ENCODE results near the gene LGMN. TPM values are rescaled to one million over a fixed set of nuclear protein-coding genes. Genes with fewer than 3 reads are reported as not detected.
A peak's percentile ranks its signal among the peaks of the same experiment; 100 is the strongest.
"Not testable (repeated sequence)": the region's sequence is repeated elsewhere in the genome, so short reads cannot be mapped to it uniquely, and the experiment has no call there.

The LGMN gene
- total RNA-seq, 1 donor from 2014 or later = 1.1 TPM

DNA sequence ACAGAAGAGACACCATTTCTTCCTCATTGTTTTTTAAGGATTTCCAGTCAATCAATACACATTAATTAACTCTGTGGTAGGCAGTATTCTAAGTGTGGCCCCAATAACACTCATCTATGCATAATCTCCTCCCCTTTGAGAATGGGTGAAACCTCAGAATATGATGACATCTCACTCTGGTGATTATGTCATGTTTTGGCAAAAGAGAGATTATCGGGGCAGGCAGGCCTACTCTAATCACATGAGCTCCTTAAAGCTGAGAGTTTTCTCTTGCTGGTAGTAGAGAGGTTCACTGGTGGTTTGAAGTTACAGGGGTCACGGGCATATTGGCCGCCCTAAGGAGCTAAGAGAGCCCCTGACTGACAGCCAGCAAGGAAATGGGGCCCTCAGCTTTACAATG, 7.1 kb upstream of the LGMN start:
- Mint-ChIP-seq H3K4me1 (ENCODE audit: low read depth) (peaks cover 18% of the 10 kb centered on the region), H3K27me3 (ENCODE audit: low read depth) (peaks cover 38% of the 10 kb centered on the region), H3K27ac (no peak overlapping the region), H3K9me3 (peaks cover 15% of the 10 kb centered on the region), H3K36me3 (ENCODE audit: low read depth) (peaks cover 7% of the 10 kb centered on the region), H3K4me3 (ENCODE audit: low read depth) (no peak overlapping the region)
- no peak for DNase-seq (ENCODE audit: low spot score)
- intact Hi-C loops (cut with micrococcal nuclease) = no loop called here

DNA sequence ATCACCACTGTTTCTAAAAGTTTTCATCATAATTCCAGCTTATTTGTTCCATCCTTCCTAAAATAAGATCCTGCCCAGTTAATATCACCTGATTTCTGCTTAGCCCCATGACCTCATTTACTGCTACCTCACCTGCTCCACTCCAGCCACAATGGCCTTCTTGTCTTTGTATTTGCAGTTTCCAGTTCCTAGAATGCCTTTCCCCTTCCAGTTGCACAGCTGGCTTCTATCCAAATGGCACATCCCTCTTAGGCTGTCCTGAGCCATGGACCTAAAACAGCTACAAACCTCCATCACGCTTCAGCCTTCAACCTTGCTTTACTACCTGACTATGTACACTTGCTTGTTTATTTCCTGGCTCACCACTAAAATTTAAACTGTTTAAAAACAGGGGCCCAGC, 6.5 kb upstream of the LGMN start:
- Mint-ChIP-seq H3K4me3 (ENCODE audit: low read depth) (no peak overlapping the region), H3K36me3 (ENCODE audit: low read depth) (peaks cover 7% of the 10 kb centered on the region), H3K9me3 (peaks cover 15% of the 10 kb centered on the region), H3K4me1 (ENCODE audit: low read depth) (peaks cover 18% of the 10 kb centered on the region), H3K27me3 (ENCODE audit: low read depth) (peaks cover 42% of the 10 kb centered on the region), H3K27ac (no peak overlapping the region)
- DNase-seq (ENCODE audit: low spot score) = no peak
- intact Hi-C loops (cut with micrococcal nuclease) = no loop called here

DNA sequence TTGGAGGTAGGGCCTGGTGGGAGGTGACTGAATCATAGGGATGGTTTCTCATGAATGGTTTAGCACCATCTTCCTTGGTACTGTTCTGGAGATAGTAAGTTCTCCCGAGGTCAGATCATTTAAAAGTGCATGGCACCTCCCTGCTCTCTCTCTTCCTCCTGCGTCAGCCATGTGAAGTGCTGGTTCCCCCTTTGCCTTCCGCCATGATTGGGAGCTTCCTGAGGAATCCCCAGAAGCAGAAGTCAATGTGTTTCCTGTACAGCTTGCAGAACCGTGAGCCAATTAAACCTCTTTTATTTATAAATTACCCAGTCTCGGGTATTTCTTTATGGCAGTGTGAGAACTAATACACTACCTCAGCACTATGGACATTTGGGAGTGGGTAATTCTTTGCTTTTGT, 4.8 kb upstream of the LGMN start:
- Mint-ChIP-seq H3K36me3 (ENCODE audit: low read depth) (peaks cover 3% of the 10 kb centered on the region), H3K9me3 (peaks cover 6% of the 10 kb centered on the region), H3K27ac (no peak overlapping the region), H3K4me1 (ENCODE audit: low read depth) (peaks cover 17% of the 10 kb centered on the region), H3K27me3 (ENCODE audit: low read depth) (peaks cover 54% of the 10 kb centered on the region), H3K4me3 (ENCODE audit: low read depth) (no peak overlapping the region)
- intact Hi-C loops (cut with micrococcal nuclease) = no loop called here
- DNase-seq (ENCODE audit: low spot score) = no peak

DNA sequence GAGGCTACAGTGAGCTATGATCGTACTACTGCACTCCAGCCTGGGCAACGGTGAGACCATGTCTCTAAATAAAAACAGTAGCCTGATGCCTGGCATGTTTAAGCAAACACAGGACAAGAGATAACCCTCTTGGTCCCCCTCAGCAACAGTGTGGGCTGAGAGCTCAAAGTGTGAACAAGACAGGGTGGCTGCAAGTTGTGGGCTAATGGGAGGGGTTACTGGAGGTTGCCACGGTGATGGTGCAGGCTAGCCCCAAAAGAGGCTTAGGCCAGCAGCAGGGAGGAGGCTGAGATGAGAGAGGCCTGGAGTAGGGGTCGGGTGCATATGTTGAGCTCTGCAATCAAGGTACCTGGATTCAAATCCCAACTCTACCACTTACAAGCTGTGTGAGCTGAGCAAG, 3.4 kb upstream of the LGMN start:
- intact Hi-C loops (cut with micrococcal nuclease) = no loop called here
- no peaks in the 10 kb centered on the region for H3K9me3 Mint-ChIP-seq
- peaks cover 68% of the 10 kb centered on the region for H3K27me3 Mint-ChIP-seq (ENCODE audit: low read depth)
- peaks cover 3% of the 10 kb centered on the region for H3K36me3 Mint-ChIP-seq (ENCODE audit: low read depth)
- no peak overlapping the region for H3K4me3 Mint-ChIP-seq (ENCODE audit: low read depth)
- no peak for DNase-seq (ENCODE audit: low spot score)
- H3K27ac Mint-ChIP-seq = no peak overlapping the region
- H3K4me1 Mint-ChIP-seq (ENCODE audit: low read depth) = peaks cover 25% of the 10 kb centered on the region

GRCh38 chr14:92750994-92751400, 2.6 kb upstream of the LGMN start:
- H3K4me1 Mint-ChIP-seq (ENCODE audit: low read depth) = peaks cover 25% of the 10 kb centered on the region
- no peak overlapping the region for H3K4me3 Mint-ChIP-seq (ENCODE audit: low read depth)
- H3K27ac Mint-ChIP-seq = no peak overlapping the region
- peaks cover 3% of the 10 kb centered on the region for H3K36me3 Mint-ChIP-seq (ENCODE audit: low read depth)
- DNase-seq (ENCODE audit: low spot score) = no peak
- H3K9me3 Mint-ChIP-seq = no peaks in the 10 kb centered on the region
- H3K27me3 Mint-ChIP-seq (ENCODE audit: low read depth) = peaks cover 74% of the 10 kb centered on the region
- intact Hi-C loops (cut with micrococcal nuclease) = no loop called here

- peaks cover 80% of the 10 kb centered on the region for H3K27me3 Mint-ChIP-seq (ENCODE audit: low read depth)
These were observed 1.8 kb upstream of the LGMN start for GRCh38 chr14:92750222-92750728.

DNA sequence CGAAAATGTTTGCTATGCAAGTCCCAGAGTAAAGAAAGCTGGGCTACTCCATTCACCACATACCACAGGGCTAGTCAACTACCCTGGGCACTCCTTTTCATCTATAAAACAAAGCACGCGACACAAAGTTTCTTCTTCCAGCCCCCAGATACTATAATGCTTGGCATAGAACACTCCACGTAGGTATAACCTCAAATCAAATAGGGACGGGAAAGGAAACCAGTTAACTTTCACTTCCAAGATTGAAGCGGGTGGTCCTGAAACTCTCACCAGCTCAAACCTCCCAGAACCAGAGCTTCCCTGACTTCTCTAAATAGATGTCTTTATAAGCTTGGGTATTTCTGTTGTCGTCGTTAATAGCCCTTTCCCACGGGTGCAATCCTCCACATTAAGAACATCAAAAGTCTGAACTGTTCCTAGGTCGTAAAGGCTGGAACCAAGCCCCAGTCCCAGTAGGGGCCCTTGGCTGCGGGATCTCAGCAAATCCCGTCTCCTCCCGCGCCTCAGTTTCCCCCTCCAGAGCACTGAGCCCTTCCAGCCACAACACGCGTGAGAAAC, 647 bp downstream of the LGMN start:
- Mint-ChIP-seq H3K9me3 (no peaks in the 10 kb centered on the region), H3K27me3 (ENCODE audit: low read depth) (peaks cover 69% of the 10 kb centered on the region), H3K27ac (no peak overlapping the region), H3K4me3 (ENCODE audit: low read depth) (peak overlapping the region; percentile 59), H3K4me1 (ENCODE audit: low read depth) (peaks cover 25% of the 10 kb centered on the region), H3K36me3 (ENCODE audit: low read depth) (peaks cover 3% of the 10 kb centered on the region)
- no peak for DNase-seq (ENCODE audit: low spot score)
- intact Hi-C loops (cut with micrococcal nuclease) = loop anchor here (2.0 kb wide), 1 partner anchor 17 kb away; no protein-coding TSS in a partner anchor

More at GRCh38 chr14:92750222-92750728, 1.8 kb upstream of the LGMN start:
- H3K4me1 Mint-ChIP-seq (ENCODE audit: low read depth) = peaks cover 25% of the 10 kb centered on the region
- H3K27ac Mint-ChIP-seq; H3K9me3 Mint-ChIP-seq; DNase-seq (ENCODE audit: low spot score); intact Hi-C loops (cut with micrococcal nuclease); H3K36me3 Mint-ChIP-seq (ENCODE audit: low read depth): not testable (repeated sequence)
- H3K4me3 Mint-ChIP-seq (ENCODE audit: low read depth) = peak overlapping the region; percentile 51

DNA sequence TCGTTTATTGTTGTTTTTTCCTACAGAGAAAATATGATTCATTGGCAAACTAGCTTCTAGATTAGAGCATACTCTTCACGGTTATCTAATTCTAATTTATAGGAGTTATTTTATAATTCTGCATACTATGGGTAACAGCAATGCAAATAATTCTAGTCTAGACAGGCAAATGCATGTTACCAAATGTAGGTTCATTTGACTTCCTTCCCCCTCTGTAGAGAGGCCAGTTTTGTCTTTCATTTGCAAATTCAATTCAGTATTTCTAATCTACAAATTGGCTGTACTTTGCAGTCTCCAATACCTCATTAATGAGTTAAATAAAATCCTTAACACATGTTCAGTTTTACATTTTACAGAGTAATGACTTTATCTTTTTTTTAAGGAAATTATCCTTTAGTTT, 4.2 kb downstream of the LGMN start:
- Mint-ChIP-seq H3K27me3 (ENCODE audit: low read depth) (peaks cover 59% of the 10 kb centered on the region), H3K27ac (no peak overlapping the region)

GRCh38 chr14:92740440-92740839, 8.0 kb downstream of the LGMN start:
- H3K4me1 Mint-ChIP-seq (ENCODE audit: low read depth) = peaks cover 6% of the 10 kb centered on the region
- no peak for DNase-seq (ENCODE audit: low spot score)
- intact Hi-C loops (cut with micrococcal nuclease) = no loop called here

More for the DNA sequence above, 4.2 kb downstream of the LGMN start:
- no peaks in the 10 kb centered on the region for H3K9me3 Mint-ChIP-seq
- H3K4me1 Mint-ChIP-seq (ENCODE audit: low read depth) = peaks cover 17% of the 10 kb centered on the region
- intact Hi-C loops (cut with micrococcal nuclease) = no loop called here
- no peak overlapping the region for H3K4me3 Mint-ChIP-seq (ENCODE audit: low read depth)
- peaks cover under 1% of the 10 kb centered on the region for H3K36me3 Mint-ChIP-seq (ENCODE audit: low read depth)
- DNase-seq (ENCODE audit: low spot score) = no peak

DNA sequence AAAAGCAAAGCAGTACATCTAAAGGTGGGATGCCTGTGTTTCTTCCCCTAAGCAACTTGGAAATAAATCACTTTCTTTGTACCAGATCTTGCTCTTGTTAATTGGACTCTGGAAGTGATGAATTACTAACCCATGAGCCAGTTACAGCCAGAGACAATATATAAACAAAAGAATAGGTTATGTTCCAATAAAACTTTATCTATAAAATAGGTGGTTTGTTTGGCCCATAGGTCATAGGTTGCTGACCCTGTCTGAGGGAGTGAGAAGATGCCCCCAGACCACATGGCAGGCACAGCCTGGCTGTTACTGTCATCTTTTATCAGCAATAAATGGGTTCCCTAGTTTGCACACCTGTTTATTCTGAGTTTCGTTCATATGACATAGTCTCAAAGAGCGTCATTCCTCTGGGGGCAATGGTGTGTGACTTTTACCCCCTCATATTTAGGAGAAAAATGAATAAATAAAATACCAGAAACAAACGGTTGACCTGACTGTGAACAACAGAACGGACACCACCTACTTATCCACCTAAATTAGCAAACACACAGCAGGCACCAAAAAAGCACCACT, 10.7 kb downstream of the LGMN start:
- no peaks in the 10 kb centered on the region for H3K36me3 Mint-ChIP-seq (ENCODE audit: low read depth)
- H3K27me3 Mint-ChIP-seq (ENCODE audit: low read depth) = peaks cover 58% of the 10 kb centered on the region
- H3K27ac Mint-ChIP-seq = no peak overlapping the region
- H3K4me1 Mint-ChIP-seq (ENCODE audit: low read depth) = peaks cover 6% of the 10 kb centered on the region
- no peaks in the 10 kb centered on the region for H3K9me3 Mint-ChIP-seq
- DNase-seq (ENCODE audit: low spot score) = no peak
- intact Hi-C loops (cut with micrococcal nuclease) = no loop called here
- no peak overlapping the region for H3K4me3 Mint-ChIP-seq (ENCODE audit: low read depth)

More at GRCh38 chr14:92740440-92740839, 8.0 kb downstream of the LGMN start:
- Mint-ChIP-seq H3K27me3 (ENCODE audit: low read depth) (peaks cover 47% of the 10 kb centered on the region), H3K9me3 (no peaks in the 10 kb centered on the region), H3K36me3 (ENCODE audit: low read depth) (no peaks in the 10 kb centered on the region), H3K27ac (no peak overlapping the region), H3K4me3 (ENCODE audit: low read depth) (no peak overlapping the region)

- no peak overlapping the region for H3K27ac Mint-ChIP-seq
- intact Hi-C loops (cut with micrococcal nuclease) = no loop called here
- H3K9me3 Mint-ChIP-seq = no peaks in the 10 kb centered on the region
- no peaks in the 10 kb centered on the region for H3K36me3 Mint-ChIP-seq (ENCODE audit: low read depth)
- H3K4me1 Mint-ChIP-seq (ENCODE audit: low read depth) = peaks cover 6% of the 10 kb centered on the region
- peaks cover 61% of the 10 kb centered on the region for H3K27me3 Mint-ChIP-seq (ENCODE audit: low read depth)
- no peak overlapping the region for H3K4me3 Mint-ChIP-seq (ENCODE audit: low read depth)
- no peak for DNase-seq (ENCODE audit: low spot score)
These were observed 11.2 kb downstream of the LGMN start for GRCh38 chr14:92737206-92737605.

GRCh38 chr14:92735344-92735743, 13.1 kb downstream of the LGMN start:
- Mint-ChIP-seq H3K9me3 (peaks cover 13% of the 10 kb centered on the region), H3K4me3 (ENCODE audit: low read depth) (no peak overlapping the region), H3K36me3 (ENCODE audit: low read depth) (peaks cover 5% of the 10 kb centered on the region), H3K4me1 (ENCODE audit: low read depth) (peaks cover 6% of the 10 kb centered on the region), H3K27ac (no peak overlapping the region), H3K27me3 (ENCODE audit: low read depth) (peaks cover 66% of the 10 kb centered on the region)
- intact Hi-C loops (cut with micrococcal nuclease) = no loop called here
- no peak for DNase-seq (ENCODE audit: low spot score)

GRCh38 chr14:92734618-92735017, 13.8 kb downstream of the LGMN start:
- Mint-ChIP-seq H3K27ac (no peak overlapping the region), H3K9me3 (peaks cover 13% of the 10 kb centered on the region), H3K27me3 (ENCODE audit: low read depth) (peaks cover 64% of the 10 kb centered on the region), H3K36me3 (ENCODE audit: low read depth) (peaks cover 5% of the 10 kb centered on the region), H3K4me1 (ENCODE audit: low read depth) (peaks cover 11% of the 10 kb centered on the region), H3K4me3 (ENCODE audit: low read depth) (no peak overlapping the region)
- intact Hi-C loops (cut with micrococcal nuclease) = no loop called here
- DNase-seq (ENCODE audit: low spot score) = no peak

Measured in activated T-helper 2 cell treated with anti-CD3 and anti-CD28 coated beads, Interferon-gamma antibody, Interleukin-2, Interleukin-4, amounts not matched to agents 10 μg/mL and 5 μg/mL and 100 μg/mL, durations not matched to agents 14 hours and 24 hours and 36 hours (primary cell).